DMS 273 treated with DMSO at 0.1 percent for 48 hours (cell line): ENCODE results near the gene RAD51.
A peak's percentile ranks its signal among the peaks of the same experiment; 100 is the strongest.
"Not testable (repeated sequence)": the region's sequence is repeated elsewhere in the genome, so short reads cannot be mapped to it uniquely, and the experiment has no call there.

ENCODE experiments used
- DNase-seq: peaks from one replicate; lab custom pipeline; 2025; lab: John Stamatoyannopoulos, UW

RAD51 gene

GRCh38 chr15:40694688-40695468, at the start of gene RAD51:
RAD51 (plus strand) TSS chr15:40695174; CDS start chr15:40698759, 3,585 bp downstream.
- DNase-seq, result peak; percentile 51

DNA sequence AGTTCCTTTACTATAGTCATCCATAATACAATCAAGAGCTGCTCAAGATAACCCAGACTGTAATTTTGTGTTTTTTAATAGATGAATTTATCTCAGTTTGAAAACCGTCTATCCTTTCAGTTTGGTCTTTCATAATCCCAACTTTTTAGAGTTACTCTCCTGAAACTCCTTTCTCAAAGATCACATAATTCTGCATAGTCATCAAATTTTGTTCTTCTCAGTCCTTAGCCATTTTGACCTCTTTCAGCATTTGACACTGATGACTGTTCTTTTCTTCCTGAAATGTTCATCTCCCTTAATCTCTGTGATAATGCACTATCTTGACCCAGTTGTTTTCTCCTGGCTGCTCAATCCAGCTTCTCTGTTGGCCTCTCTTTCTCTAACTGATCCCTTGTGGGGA, 47.5 kb upstream of the RAD51 start:
- DNase-seq, result no peak

DNA sequence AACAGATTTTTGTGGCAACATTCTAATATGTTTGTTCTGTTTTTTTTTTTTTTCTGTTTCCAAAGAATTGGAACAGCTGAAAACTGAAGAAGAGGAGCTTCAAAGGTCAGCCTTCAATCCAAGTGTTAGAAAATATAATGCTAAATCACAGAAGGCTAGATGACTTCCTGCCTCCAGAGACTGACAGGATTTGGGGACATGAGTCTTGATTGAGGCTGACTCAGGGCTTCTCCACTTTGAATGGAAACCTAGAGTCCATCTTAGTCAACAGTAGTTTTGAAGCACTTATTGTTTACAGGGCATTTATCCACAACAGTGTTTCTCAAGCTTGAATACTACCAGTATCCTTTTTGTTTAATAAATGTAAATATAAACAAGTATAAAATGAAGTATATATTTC, 44.5 kb upstream of the RAD51 start:
- no peak for DNase-seq

DNA sequence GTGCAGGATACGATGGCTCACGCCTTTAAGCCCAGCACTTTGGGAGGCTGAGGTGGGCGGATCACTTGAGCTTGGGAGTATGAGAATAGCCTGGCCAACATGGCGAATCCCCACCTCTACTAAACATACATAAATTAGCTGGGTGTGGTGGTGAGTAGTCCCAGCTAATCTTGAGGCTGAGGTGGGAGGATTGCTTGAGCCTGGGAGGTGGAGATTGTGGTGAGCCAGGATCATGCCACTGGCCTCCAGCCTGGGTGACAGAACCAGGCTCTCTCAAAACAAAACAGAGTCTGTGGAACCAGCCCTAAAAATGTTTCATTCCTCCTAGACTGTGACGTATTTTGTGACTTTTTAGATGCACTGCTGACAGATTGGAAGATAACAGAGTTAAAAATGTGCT, 34.3 kb upstream of the RAD51 start:
- DNase-seq, result no peak

GRCh38 chr15:40664909-40665308, 30.1 kb upstream of the RAD51 start:
- no peak for DNase-seq

DNA sequence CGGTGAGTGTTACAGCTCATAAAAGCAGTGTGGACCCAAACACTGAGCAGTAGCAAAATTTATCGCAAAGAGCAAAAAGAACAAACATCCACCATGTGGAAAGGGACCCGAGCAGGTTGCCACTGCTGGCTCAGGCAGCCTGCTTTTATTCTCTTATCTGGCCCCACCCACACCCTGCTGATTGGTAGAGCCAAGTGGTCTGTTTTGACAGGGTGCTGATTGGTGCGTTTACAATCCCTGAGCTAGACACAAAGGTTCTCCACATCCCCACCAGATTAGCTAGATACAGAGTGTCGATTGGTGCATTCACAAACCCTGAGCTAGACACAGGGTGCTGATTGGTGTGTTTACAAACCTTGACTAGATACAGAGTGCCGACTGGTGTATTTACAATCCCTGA, 18.7 kb upstream of the RAD51 start:
- DNase-seq, result not testable (repeated sequence)

GRCh38 chr15:40676906-40677305, 18.1 kb upstream of the RAD51 start:
- DNase-seq, result not testable (repeated sequence)

GRCh38 chr15:40680151-40680550, 14.8 kb upstream of the RAD51 start:
- DNase-seq, result no peak

- DNase-seq, result not testable (repeated sequence)
These were observed 14.0 kb upstream of the RAD51 start for GRCh38 chr15:40680959-40681358.

GRCh38 chr15:40684381-40684780, 10.6 kb upstream of the RAD51 start:
- DNase-seq, result no peak

DNA sequence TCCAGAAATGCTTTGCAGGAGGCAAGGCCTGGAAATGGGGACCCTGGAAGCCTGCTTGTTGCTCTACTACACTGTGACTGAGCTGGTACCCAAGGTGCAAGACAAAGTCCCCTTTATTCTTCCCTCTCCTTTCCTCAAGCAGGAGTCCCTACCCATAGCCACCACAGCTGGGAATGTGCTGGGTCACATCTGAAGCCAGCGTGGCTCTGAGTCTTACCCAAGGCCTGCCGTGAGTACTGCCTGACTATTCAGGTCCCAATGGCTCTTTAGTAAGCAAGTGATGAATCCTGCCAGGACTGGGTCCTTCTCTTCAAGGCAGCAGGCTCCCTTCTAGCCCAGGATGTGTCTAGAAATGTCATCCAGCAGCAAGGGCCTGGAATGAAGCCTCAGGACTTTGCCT, 9.6 kb upstream of the RAD51 start:
- no peak for DNase-seq

- no peak for DNase-seq
These were observed 5.8 kb upstream of the RAD51 start for GRCh38 chr15:40688932-40689799.

- DNase-seq, result no peak
These were observed 3.2 kb upstream of the RAD51 start for GRCh38 chr15:40691737-40692136.

- no peak for DNase-seq
These were observed 878 bp upstream of the RAD51 start for GRCh38 chr15:40693904-40694687.

GRCh38 chr15:40695469-40695890, 506 bp downstream of the RAD51 start:
- DNase-seq, result no peak

GRCh38 chr15:40696228-40696627, 1.3 kb downstream of the RAD51 start:
- DNase-seq, result no peak

DNA sequence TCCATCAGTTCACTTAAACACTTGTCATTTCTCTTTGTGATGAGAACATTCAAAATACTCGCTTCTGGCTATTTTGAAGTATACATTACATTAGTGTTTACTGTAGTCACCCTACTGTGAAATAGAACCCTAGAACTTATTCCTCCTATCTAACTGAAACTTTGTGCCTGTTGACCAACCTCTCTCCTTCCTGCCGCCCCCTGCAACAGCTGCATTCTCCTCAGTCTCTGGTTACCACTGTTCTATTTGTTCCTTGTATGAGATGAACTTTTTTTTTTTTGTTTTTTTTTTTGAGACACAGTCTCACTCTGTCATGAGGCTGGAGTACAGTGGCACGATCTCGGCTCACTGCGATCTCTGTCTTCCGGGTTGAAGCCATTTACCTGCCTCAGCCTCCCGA, 2.9 kb downstream of the RAD51 start:
- DNase-seq, result no peak

DNA sequence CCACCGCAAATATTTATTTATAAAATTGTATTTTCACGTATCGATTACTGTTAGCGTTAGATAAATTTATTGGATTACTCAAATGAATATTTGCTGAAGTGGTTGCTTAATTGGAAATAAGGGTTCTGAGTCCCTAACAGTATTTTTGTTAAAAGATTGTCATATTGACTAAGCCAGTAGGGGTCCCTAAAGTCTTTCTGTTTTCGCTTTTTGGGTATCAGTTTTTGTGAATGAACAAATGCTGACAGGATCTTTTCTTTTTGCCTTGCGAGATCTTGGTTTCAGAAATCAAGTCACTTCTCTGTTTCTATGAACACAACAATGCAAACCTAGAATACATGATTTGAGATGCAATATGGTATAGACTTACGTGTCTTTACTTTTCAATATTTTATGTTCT, 7.1 kb downstream of the RAD51 start:
- DNase-seq, result no peak

- DNase-seq, result no peak
These were observed 11.1 kb downstream of the RAD51 start for GRCh38 chr15:40706121-40706520.

GRCh38 chr15:40714144-40714543, 19.2 kb downstream of the RAD51 start:
- no peak for DNase-seq

DNA sequence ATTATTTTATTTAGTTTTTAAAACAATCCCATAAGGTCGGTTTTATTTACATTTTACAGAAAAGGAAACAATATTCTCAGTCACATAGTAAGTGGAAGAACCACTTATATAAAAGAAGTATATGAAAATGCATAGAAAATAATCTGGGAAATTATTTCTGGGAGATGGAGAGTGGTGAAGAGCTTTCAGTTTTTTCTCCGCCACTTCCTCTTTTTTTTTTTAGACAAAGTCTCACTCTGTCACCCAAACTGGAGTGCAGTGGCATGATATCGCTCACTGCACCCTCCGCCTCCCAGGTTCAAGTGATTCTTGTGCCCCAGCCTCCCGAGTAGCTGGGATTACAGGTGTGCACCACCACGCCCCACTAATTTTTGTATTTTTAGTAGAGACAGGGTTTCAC, 21.2 kb downstream of the RAD51 start:
- no peak for DNase-seq

- DNase-seq, result no peak
These were observed 26.7 kb downstream of the RAD51 start for GRCh38 chr15:40721701-40722100.
